Body of pancreas (tissue), 4 donors: ENCODE measurements around the gene EMC8.

Experiments
- POLR2A ChIP-seq, 3 donors: fragments of 450-650 bp; IDR thresholded peaks; one replicate each; pipeline ENCODE4 v1.6.1; 2016; ENCODE audit warnings: antibody characterized with exemption in 3 of 3, mild to moderate bottlenecking in 2 of 3
- TF ChIP-seq, protein P1 (sequence below), 7 experiments: fragments of 450-650 bp in 4 of 7; fragments of 200-600 bp in 3 of 7; sonication (generic) in 3 of 7; IDR thresholded peaks; one replicate each; pipeline ENCODE4 v1.5.1; 2016 to 2019; ENCODE audit warnings: antibody characterized with exemption in 7 of 7

DNA sequence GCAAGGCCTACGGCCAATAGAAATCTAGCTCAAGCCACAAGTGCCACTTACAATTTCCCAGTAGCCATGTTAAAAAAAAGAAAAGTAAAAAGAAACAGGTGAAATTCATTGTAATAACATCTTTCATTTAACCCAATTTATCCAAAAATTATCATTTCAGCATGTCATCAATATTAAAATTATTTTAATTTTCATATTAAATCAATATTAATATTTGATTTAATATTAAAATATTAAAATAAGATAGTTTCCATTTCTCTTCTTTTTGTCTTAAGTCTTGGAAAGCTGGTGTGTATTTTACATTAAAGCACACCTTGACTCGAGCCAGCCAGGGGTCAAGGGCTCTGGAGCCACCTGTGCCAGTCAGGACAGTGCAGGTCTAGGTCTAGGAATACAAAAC is 35.7 kb downstream of the EMC8 start:
- TF ChIP-seq, protein P1, sequence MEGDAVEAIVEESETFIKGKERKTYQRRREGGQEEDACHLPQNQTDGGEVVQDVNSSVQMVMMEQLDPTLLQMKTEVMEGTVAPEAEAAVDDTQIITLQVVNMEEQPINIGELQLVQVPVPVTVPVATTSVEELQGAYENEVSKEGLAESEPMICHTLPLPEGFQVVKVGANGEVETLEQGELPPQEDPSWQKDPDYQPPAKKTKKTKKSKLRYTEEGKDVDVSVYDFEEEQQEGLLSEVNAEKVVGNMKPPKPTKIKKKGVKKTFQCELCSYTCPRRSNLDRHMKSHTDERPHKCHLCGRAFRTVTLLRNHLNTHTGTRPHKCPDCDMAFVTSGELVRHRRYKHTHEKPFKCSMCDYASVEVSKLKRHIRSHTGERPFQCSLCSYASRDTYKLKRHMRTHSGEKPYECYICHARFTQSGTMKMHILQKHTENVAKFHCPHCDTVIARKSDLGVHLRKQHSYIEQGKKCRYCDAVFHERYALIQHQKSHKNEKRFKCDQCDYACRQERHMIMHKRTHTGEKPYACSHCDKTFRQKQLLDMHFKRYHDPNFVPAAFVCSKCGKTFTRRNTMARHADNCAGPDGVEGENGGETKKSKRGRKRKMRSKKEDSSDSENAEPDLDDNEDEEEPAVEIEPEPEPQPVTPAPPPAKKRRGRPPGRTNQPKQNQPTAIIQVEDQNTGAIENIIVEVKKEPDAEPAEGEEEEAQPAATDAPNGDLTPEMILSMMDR (IDR thresholded peaks at IDR 0.05), result no peak
- TF ChIP-seq POLR2A (IDR thresholded peaks at IDR 0.05), result no peak
